ENCODE measurements around the gene CD151. TPM values are rescaled to one million over a fixed set of nuclear protein-coding genes. Genes with fewer than 3 reads are reported as not detected.

The CD151 gene
- total RNA-seq, 2 experiments from 2014 or later, result 23.1 to 54.9 TPM

DNA sequence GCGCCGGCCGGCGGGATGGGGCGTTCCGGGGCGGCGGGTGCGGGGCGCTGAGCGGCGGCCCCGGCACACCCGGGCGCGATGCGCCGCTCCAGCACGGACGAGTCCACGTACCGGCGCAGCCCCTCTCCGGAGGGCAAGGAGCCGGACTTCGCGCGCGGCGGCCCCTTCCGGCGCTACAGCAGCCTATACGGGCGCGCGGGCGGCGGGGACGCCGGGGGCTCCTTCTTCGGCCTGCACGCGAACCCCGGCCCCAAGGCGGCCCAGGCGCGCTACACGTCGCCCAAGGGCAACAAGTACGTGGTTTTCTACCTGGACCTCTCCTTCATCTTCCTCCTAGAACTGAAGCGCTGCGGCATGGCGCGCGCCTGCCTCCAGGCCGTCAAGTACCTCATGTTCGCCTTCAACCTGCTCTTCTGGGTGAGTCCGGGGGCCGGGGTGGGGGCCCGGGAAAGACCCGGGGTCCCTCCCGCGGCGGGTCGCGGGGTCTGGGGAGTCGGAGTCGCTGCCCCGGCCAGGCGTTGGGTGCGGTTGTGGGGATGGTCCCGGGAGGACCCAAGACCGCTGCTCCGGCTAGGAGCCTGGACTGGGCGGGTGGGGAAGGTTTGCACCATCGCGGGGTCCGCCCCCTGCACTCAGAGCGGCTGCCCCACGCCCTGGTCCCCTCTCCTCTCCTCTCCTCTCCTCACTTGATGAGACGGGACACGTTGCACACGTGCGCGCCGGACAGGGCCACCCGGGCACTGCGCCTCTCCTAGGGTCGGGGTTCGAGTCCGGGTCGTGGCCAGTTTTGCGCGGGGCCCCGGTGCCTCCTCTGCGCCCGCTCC lies 17.4 kb downstream of the CD151 start:
- peaks cover 13% of the 10 kb centered on the region for H3K27me3 Mint-ChIP-seq
- no peaks in the 10 kb centered on the region for H3K36me3 Mint-ChIP-seq
- no peaks in the 10 kb centered on the region for H3K9me3 Mint-ChIP-seq (ENCODE audit: low read depth)
- CTCF ChIA-PET, result interaction anchor here (1.4 to 2.5 kb wide), 2 partner anchors 198 to 200 kb away, joined by 4 to 41 read pairs; no protein-coding TSS in a partner anchor
- H3K4me3 Mint-ChIP-seq, result no peak overlapping the region
- ATAC-seq, result peak; percentile 7
- peaks cover 5% of the 10 kb centered on the region for H3K4me1 Mint-ChIP-seq
- no peak overlapping the region for H3K27ac Mint-ChIP-seq
- no peak for DNase-seq

DNA sequence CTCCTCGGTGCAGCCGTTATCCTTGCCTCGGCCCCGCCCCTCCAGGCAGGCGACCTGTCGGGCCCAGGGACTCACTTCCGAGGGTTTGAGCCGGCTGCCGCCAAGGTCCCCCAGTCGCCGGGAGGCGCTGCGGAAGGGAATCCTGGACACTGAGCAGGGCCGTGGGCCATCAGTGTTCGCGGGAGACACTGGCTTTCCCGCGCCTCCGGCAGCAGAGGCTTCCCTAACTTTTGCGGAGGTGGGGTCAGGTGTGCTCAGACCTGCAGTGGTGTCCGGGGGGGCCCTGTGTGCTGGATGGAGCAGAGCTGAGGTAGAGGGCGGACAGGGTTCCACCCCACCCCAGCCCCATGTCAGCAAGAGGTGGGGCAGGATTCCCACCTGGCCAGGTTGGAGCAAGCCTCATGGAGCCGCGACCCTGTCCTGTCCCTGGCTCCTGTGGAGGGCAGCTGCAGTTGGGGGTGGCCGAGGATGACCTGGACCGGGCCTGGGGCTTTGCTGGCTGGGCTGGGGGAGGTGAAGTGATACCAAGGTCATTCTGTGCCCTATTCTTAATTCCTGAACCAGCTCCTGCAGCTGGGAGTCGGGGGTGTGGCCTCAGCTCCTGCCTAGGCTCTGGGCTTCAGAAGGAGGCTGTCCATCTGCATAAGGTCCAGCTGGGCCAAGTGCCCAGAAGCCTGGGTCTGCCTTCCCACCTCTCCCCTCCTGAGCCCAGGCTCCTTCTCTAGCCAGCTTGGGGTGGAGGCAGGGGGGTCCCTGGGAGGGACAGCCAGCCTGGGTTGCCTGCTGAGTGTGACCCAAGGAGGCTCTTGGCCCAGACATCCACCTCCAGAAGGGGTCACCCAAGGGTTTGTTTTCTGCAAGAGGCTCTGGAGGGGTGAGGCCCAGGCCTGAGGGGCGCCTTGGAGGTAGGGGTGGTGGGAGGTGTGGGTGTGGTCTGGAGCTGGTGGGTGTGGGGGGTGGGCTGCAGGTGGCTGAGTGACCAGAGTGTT lies 18.3 kb downstream of the CD151 start:
- Mint-ChIP-seq H3K36me3 (no peaks in the 10 kb centered on the region), H3K27ac (no peak overlapping the region), H3K27me3 (peaks cover 13% of the 10 kb centered on the region), H3K4me3 (no peak overlapping the region), H3K4me1 (peaks cover 5% of the 10 kb centered on the region), H3K9me3 (ENCODE audit: low read depth) (no peaks in the 10 kb centered on the region)
- DNase-seq (no peak), ATAC-seq (no peak)
- CTCF ChIA-PET, result interaction anchor here (1.0 to 1.3 kb wide), 2 partner anchors 88 to 199 kb away, joined by 3 to 6 read pairs; no protein-coding TSS in a partner anchor

DNA sequence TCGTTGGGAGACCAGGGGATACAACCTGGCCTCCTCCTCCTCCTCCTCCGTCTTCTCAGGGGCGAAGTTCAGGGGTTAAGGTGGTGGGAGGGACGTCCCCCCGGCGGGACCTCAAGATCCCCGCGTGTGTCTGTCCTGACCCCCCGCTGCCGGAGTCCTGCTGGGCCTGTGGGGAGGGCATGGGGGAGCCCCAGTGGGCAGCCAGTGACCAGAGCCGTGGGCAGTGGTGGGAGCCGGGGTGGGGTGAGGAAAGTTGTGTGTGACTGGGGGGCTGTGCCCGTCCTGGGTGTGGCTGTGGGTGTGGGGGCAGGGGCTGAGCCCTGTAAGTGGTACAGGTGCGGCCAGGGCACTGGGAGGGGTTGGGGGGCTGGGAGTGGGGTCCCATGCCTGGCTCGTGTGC lies 20.0 kb downstream of the CD151 start:
- no peaks in the 10 kb centered on the region for H3K9me3 Mint-ChIP-seq (ENCODE audit: low read depth)
- CTCF ChIA-PET, result no interaction called here
- no peaks in the 10 kb centered on the region for H3K36me3 Mint-ChIP-seq
- H3K27ac Mint-ChIP-seq, result no peak overlapping the region
- DNase-seq (no peak), ATAC-seq (no peak)
- H3K4me3 Mint-ChIP-seq, result no peak overlapping the region
- H3K4me1 Mint-ChIP-seq, result peaks cover 5% of the 10 kb centered on the region
- peaks cover 13% of the 10 kb centered on the region for H3K27me3 Mint-ChIP-seq

DNA sequence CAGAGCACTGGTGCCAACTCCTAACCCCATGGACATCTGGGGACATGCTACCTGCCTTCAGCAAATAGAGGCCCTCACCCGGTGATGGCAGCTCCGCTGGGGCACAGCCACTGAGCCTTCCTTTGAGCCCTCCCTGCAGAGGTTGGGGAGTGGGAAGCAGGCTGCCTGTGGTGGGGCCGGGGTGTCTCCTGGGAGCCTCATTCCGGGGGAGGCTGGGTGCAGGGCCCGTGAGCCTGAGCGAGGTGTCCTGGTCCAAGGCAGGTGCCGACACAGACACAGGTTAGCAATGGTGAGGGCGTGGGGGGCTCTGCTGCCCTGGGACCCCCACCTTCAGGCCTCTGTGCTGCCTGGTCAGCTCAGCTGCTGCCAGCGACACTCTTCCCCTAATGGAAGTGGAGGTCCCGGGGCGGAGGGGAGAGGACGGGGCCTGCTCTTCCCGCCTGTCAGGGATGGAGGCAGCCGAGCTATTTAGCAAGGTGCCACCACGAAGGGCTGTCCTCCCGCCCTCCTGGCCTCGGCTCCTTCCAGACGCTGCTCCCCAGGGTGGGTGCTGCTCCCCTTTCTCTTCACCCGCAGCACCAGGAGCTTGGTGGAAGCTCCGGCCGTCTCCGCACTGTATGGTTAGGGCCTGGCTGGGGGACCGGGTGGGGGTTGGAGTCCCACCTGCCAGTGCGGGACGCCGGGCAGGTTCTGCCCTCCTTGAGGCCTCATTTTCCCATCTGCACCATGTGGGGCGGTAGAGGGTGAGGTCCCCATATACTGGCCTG lies 21.1 kb downstream of the CD151 start:
- no peak for ATAC-seq
- H3K4me3 Mint-ChIP-seq, result no peak overlapping the region
- no peaks in the 10 kb centered on the region for H3K4me1 Mint-ChIP-seq
- no peak for DNase-seq
- CTCF ChIA-PET, result no interaction called here
- H3K27me3 Mint-ChIP-seq, result peaks cover 8% of the 10 kb centered on the region
- no peak overlapping the region for H3K27ac Mint-ChIP-seq
- no peaks in the 10 kb centered on the region for H3K9me3 Mint-ChIP-seq (ENCODE audit: low read depth)
- no peaks in the 10 kb centered on the region for H3K36me3 Mint-ChIP-seq

DNA sequence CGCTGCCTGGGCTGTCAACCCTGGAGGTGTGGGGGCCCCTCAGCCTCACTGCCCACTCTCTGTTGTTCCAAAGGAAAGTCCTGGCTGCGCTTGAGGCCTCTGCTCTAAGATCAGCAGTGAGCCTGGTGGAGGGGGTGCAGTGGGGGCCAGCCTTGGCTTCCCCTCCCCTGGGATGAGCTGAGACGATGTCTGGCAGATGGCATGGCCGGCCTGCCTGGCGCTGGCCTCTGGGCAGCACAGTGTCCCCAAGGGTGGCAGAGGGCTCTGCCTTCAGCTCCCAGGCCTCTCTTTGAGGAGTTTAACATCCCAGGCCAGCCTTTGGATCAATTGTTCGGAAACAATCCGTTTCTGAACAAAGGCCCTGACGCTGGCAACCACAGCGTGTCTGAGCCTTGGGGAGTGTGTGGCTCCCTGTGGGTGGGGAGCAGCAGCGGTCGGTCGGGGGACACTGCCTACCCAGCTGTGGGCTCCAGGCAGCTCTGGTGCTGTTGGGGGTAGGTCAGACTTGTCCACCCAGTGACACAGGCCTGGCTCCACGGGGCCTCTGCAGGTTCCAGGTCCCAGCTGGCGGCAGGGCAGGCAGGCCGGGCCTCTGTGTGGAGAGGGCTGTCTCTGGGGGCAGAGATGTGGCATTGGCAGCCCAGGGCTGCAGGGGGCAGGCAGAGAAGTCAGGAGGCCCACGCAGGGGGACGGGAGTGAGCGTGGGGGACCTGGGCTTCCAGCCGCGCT lies 22.0 kb downstream of the CD151 start:
- CTCF ChIA-PET, result no interaction called here
- peaks cover 6% of the 10 kb centered on the region for H3K27me3 Mint-ChIP-seq
- H3K27ac Mint-ChIP-seq, result no peak overlapping the region
- no peak overlapping the region for H3K4me3 Mint-ChIP-seq
- H3K36me3 Mint-ChIP-seq, result no peaks in the 10 kb centered on the region
- no peaks in the 10 kb centered on the region for H3K9me3 Mint-ChIP-seq (ENCODE audit: low read depth)
- no peaks in the 10 kb centered on the region for H3K4me1 Mint-ChIP-seq
- DNase-seq (no peak), ATAC-seq (no peak)

DNA sequence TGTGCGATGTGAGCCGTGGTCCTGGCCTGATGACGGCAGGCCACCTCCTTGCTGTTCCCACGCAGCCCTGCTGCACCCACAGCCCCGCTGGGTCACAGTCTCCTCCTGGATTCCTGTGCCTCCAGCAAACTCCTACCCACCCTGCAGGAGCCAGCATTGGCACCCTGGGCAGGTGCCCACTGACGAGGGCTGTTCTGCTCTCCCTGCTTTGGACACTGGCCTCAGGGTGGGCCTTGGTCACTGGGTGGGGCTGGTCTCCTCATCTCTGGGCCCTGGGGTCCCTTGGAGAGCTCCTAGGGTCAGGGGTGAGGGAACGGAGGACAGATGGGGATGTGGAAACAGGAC lies 22.6 kb downstream of the CD151 start:
- DNase-seq (no peak), ATAC-seq (no peak)
- Mint-ChIP-seq H3K27me3 (peaks cover 6% of the 10 kb centered on the region), H3K4me1 (no peaks in the 10 kb centered on the region), H3K4me3 (no peak overlapping the region), H3K36me3 (no peaks in the 10 kb centered on the region), H3K9me3 (ENCODE audit: low read depth) (no peaks in the 10 kb centered on the region), H3K27ac (no peak overlapping the region)
- CTCF ChIA-PET, result no interaction called here

DNA sequence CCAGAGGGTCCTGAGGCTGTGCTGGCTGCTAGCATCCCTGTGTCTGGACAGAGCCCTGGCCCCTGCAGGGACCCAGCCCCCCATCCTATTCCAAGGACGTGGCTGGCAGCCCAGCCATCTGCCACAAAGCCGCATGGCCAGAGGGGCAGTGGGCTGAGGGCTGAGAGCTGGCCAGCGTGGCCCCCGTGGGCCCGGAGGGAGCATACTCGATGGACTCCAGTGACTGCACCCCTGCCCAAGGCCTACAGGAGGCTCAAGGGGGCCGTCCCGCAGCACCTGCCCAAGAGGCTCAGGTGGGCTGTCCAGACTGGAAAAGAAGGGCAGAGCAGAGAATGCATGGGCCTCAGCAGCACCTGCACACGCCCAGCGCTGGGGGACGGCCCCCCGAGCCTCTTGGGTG lies 23.0 kb downstream of the CD151 start:
- Mint-ChIP-seq H3K4me3 (no peak overlapping the region), H3K36me3 (no peaks in the 10 kb centered on the region), H3K27ac (no peak overlapping the region), H3K27me3 (peaks cover 6% of the 10 kb centered on the region), H3K9me3 (ENCODE audit: low read depth) (no peaks in the 10 kb centered on the region), H3K4me1 (no peaks in the 10 kb centered on the region)
- ATAC-seq (no peak), DNase-seq (no peak)
- CTCF ChIA-PET, result no interaction called here

DNA sequence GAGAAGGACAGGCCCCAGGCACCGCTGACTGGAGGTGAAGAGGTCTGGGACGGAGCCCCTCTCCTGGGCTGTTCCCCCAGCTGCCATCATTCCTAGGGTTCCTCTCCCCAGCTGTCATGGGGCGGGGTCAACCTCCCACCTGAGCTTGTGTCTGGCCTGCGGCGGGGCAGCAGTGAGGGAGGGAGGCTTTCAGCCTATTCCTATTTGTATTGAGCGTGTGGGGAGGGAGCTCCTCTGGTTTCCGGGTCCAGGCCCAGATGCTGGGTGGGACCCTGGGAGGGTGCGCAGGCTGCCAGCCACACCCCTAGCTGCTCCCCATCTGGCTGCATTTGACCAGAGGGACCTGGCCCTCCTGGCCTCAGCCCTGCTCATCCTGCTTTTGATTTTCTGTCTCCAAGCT lies 23.6 kb downstream of the CD151 start:
- CTCF ChIA-PET, result interaction anchor here (0.8 kb wide), 1 partner anchor 658 kb away, joined by 3 read pairs; no protein-coding TSS in a partner anchor
- Mint-ChIP-seq H3K9me3 (ENCODE audit: low read depth) (no peaks in the 10 kb centered on the region), H3K27ac (no peak overlapping the region)

DNA sequence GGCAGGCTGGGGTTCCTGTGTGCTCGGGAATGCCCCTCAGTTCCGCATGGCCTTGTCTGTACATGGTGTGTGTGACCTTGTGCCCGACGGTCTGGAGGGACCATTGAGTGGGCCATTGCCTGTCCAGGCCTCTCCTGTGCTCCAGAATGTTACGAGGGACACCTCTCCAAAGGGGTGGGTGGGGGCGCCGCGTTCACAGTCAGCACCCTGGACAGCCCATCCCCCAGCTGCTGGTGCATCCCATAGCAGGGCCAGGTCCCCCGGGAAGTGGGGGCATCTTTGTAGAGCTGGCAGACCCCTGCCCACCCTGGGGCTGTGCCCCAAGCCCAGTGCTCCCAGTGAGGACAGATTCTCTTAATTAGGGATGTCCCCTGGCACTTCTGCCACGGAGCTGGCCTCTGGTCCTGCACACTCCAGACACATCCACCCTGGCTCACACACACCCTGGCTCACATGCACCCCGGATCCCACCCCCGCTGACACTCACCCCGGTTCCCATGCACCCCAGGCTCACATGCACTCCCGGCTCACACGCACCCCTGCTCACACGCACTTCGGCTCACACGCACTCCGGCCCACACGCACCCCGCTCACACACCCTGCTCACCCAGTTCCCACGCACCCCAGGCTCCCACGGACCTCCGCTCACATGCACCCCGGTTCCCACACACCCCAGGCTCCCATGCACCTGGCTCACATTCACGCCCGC lies 25.5 kb downstream of the CD151 start:
- no peaks in the 10 kb centered on the region for H3K27me3 Mint-ChIP-seq
- ATAC-seq, result no peak
- H3K4me3 Mint-ChIP-seq, result no peak overlapping the region

More for the DNA sequence above, 23.6 kb downstream of the CD151 start:
- ATAC-seq, result no peak
- no peak overlapping the region for H3K4me3 Mint-ChIP-seq
- no peaks in the 10 kb centered on the region for H3K36me3 Mint-ChIP-seq
- H3K27me3 Mint-ChIP-seq, result no peaks in the 10 kb centered on the region
- no peaks in the 10 kb centered on the region for H3K4me1 Mint-ChIP-seq
- no peak for DNase-seq

DNA sequence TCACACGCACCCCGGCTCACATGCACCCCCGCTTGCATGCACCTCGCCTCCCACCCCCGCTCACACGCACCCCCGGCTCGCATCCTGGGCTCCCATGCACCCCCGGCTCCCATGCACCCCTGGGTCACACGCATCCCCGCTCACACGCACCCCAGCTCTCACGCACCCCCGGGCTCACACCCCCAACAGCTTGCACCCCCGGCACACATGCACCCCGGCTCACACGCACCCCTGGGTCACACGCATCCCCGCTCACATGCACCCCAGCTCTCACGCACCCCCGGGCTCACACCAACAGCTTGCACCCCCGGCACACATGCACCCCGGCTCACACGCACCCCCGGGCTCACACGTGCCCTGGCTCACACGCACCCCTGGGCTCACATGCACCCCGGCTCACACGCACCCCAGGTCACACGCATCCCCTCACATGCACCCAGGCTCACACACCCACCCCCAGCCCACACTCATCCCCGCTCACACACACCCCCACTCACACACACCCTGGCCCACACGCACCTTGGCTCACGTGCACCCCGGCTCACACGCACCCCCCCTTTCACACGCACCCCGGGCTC lies 26.1 kb downstream of the CD151 start:
- no peaks in the 10 kb centered on the region for H3K9me3 Mint-ChIP-seq (ENCODE audit: low read depth)
- no peak overlapping the region for H3K4me3 Mint-ChIP-seq
- no peak for DNase-seq
- no peaks in the 10 kb centered on the region for H3K4me1 Mint-ChIP-seq
- ATAC-seq, result no peak
- CTCF ChIA-PET, result no interaction called here
- H3K36me3 Mint-ChIP-seq, result no peaks in the 10 kb centered on the region
- no peaks in the 10 kb centered on the region for H3K27me3 Mint-ChIP-seq
- H3K27ac Mint-ChIP-seq, result no peak overlapping the region

More for the DNA sequence above, 25.5 kb downstream of the CD151 start:
- no peak overlapping the region for H3K27ac Mint-ChIP-seq
- CTCF ChIA-PET, result no interaction called here
- no peak for DNase-seq
- no peaks in the 10 kb centered on the region for H3K4me1 Mint-ChIP-seq
- no peaks in the 10 kb centered on the region for H3K9me3 Mint-ChIP-seq (ENCODE audit: low read depth)
- no peaks in the 10 kb centered on the region for H3K36me3 Mint-ChIP-seq

DNA sequence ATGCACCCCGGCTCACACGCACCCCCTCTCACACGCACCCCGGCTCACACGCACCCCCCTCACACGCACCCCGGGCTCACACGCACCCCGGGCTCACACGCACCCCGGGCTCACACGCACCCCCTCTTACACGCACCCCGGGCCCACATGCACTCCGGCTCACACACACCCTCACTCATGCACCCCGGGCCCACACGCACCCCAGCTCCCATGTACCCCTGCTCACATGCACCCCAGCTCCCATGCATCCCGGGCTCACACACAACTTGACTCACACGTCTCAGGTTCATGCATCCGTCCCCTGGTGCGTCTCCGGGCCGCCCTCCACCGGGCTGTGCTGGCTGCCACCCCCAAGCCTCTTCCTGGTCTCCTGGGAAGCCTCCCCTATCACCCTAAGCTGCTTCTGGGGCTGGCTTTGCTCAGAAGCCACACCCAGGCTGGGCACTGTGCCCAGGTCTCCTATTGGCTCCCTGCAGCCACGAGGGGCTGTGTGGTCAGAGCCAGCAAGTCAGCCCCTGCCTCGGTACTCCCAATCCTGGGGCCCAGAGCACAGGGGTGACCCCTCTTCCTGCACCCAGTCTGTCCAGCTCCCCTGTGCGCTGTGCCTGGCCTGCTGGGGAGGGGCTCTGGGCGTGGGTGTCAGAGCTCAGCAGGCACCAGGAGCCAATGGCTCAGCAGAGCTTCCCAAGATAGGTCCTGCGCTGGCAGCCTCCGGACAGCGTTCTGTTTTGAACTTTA lies 26.8 kb downstream of the CD151 start:
- no peaks in the 10 kb centered on the region for H3K36me3 Mint-ChIP-seq
- CTCF ChIA-PET, result no interaction called here
- DNase-seq, result no peak
- H3K9me3 Mint-ChIP-seq (ENCODE audit: low read depth), result no peaks in the 10 kb centered on the region
- no peaks in the 10 kb centered on the region for H3K27me3 Mint-ChIP-seq
- no peak for ATAC-seq
- H3K4me1 Mint-ChIP-seq, result no peaks in the 10 kb centered on the region
- no peak overlapping the region for H3K4me3 Mint-ChIP-seq
- H3K27ac Mint-ChIP-seq, result no peak overlapping the region
